GM21576 (cell line): ENCODE data around the gene RPL29.
"Not testable (repeated sequence)": the region's sequence is repeated elsewhere in the genome, so short reads cannot be mapped to it uniquely, and the experiment has no call there.

Source experiments
- ATAC-seq: cut with Tn5 transposase; IDR thresholded peaks from one replicate; pipeline ENCODE4 v1.9.1; 2021; ENCODE audit warnings: mild to moderate bottlenecking, moderate library complexity; ENCODE audit not compliant: unreplicated experiment

Gene RPL29

DNA sequence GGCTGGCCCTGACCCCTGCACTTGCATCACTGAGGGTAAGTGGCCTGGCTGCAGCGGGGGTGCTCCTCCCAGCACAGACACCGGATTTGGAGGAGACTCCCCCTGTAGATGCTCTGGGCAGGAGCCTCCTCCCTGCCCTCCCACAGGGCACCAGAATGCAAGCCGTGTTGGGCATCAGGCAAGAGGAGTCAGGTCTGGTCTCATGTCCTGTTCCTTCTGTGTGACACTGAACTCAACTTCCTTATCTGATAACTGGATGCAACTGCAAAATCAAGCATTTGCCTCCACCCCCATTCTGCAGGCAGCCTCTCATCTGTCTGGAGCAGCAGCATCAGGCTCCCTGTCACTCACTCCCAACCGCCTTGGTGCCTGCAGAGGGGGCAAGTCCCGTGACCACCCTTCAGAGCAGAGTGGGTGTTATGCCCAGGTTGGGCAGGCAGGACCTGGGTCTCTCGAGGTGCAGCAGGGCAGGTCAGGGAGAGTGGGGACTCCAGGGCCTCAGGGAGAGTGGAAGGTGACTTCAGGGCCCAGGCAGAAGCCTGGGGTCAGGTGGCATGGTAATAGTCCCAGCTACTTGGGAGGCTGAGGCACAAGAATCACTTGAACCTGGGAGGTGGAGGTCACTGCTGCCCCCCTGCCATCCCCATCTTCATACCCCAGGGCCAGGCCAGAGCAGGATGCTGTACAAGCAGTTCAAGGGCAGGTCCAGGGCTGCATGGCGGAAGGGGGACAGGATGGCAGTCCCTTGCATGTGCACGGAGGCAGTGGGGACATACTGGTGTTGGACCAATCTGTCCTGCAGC lies 10.5 kb upstream of the RPL29 start:
- no peak for ATAC-seq

DNA sequence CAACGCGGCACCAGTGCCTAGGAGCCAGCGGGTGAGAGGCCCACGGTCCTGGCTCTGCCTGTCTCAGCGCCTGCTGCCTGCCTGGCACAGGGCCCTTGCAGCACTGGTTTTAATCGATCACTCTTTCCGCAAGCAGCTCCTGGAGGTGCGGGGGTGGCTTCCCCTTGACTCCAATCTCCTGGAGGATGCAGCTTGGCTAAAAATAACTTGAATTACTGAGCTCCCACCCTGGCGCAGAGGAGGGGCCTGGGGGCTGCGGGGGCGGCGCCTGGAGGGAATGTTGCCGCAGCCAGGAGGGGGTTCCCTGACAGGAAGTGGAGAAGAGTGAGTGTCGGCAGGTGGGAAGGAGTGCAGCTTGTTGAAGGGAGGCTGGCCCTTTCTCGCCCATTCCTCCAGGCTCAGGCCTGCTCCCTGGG lies 9.9 kb upstream of the RPL29 start:
- no peak for ATAC-seq

DNA sequence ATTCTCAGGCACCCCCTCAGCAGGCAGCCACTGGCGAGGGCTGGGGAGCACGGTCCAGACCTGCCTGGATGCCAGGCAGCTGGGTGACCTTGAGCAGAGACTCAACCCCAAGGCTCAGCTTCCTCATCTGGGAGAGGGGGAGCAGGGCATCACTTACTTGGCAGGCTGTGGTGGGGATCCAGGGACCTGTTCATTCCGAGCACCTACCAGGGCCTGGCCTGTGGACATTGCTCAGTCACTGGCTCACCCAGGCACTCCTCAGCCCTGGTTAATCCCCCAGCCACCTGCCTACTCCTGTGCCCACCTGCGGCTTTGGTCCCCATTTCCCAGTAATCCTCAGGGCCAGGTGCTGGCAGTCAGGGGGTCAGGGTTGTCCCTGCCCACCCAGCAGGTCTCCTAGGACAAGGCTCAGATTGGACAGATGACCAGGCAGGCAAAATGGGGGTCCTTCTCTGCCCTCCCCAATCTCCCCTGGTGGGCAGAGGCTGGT lies 9.3 kb upstream of the RPL29 start:
- no peak for ATAC-seq

- no peak for ATAC-seq
These were observed 8.6 kb upstream of the RPL29 start for GRCh38 chr3:52004163-52004787.

DNA sequence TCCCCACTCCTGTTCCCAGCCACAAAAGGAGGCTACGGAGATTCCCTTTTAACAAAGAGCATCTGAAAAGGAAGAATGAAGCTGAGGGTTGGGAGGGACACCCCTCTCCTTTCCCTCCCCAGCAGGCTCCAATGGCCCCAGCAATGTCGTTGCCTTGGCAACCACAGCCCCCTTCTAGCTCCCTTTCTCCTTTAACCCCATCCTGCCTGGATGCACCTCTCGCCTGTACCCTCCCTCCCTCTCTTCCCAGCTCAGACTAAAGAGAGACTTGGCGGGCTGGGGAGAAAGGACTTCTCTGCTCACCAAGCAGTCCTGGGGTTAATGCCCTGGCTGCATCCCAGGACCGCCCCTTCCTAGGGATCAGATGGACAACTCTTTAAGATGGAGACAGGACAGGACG lies 7.1 kb upstream of the RPL29 start:
- ATAC-seq = no peak

- ATAC-seq = peak; percentile 77
These were observed 5.8 kb upstream of the RPL29 start for GRCh38 chr3:52001443-52001974.

- ATAC-seq = no peak
These were observed 4.2 kb upstream of the RPL29 start for GRCh38 chr3:51999846-52000245.

GRCh38 chr3:51998774-51999173 lies 3.1 kb upstream of the RPL29 start:
- ATAC-seq = no peak

DNA sequence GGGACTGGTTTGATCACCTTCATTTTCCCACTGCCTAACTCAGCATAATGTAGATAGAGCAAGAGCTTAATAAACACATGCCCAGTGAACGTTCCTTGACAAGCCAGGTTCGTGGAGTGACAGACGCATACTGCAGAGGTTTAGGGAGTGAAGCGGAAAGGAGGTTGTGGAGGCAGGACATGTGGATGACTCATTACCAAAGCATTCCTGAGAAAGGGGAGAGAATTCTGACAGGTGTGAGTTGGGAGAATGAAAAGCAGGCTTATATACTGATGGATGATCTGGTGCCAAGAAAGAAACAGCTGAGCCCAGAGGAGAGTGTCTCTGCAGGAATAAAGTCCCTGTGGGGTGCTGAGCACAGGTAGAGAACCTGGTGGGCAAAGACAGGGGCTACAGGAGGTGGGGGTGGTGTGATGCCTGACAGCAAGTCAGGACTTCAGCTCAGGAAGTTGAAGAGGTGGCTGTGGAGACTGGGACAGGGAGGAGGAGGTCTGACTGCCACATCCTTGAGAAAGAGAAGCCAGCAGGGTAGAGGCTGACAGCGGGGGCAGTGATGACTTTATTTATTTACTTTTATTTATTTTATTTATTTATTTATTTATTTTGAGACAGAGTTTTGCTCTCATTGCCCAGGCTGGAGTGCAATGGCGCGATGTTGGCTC lies 2.4 kb upstream of the RPL29 start:
- ATAC-seq = no peak

DNA sequence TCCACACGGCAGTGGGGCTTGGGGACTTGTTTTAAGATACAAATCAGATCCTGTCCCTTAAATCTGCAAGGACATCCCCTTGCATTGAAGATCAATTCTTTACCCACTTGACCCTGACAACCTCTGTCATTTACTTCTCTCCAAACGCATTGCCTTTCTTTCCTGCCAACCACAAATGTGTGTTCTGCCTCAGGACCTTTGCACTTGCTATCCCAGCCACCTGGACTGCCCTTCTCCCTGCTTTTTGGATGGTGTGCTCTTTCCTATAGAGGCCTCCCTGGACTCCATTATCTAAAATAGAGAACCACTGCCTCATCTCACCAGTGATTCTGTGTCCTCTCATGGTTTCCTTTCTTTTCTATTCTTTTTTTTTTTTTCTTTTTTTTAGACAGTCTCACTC lies 1.5 kb upstream of the RPL29 start:
- ATAC-seq = no peak

GRCh38 chr3:51994530-51994929 lies 1.2 kb downstream of the RPL29 start:
- no peak for ATAC-seq

- ATAC-seq = not testable (repeated sequence)
These were observed 2.0 kb downstream of the RPL29 start for GRCh38 chr3:51993657-51994056.

DNA sequence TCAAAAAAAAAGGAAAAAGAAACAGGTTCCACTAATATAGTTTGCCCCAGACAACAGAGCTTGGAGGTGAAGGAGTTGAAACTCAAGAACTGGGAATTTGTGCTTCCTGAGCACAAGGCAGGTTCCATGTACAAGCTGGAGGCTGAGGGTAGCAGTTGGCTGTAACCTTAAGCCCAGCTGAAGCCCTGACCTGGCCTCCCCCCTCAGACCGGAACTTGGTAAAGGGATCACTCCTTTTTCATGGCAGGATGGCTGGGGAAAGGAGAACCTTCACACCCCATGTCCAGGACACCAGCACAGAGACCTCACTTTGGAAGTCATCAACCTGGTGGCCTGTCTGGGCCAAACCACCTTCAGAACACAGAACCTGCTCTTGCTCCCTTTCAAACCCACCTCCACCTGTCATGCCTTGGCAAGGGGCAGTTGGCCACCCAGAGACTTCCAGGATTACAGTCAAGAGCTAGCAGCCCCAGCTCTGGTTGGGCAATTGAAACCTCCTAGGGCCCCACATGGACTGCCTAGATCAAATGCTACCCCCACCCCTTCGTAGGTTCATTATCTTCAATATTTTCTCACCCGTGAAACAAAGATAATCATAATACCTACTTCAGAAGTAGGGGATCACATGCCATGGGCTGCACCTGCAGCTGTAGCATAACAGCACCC lies 3.5 kb downstream of the RPL29 start:
- ATAC-seq = no peak

DNA sequence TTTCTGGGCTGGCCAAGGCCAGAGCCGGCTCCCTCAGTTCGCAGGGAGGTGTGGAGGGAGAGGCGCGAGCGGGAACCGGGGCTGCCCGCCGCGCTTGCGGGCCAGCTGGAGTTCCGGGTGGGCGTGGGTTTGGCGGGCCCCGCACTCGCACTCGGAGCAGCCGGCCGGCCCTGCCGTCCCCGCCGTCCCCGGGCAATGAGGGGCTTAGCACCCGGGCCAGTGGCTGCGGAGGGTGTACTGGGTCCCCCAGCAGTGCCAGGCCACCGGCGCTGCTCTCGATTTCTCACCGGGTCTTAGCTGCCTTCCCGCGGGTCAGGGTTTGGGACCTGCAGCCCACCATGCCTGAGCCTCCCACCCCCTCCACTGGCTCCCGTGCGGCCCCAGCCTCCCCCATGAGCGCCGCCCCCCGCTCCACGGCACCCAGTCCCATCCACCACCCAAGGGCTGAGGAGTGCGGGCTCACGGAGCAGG lies 5.2 kb downstream of the RPL29 start:
- not testable (repeated sequence) for ATAC-seq

DNA sequence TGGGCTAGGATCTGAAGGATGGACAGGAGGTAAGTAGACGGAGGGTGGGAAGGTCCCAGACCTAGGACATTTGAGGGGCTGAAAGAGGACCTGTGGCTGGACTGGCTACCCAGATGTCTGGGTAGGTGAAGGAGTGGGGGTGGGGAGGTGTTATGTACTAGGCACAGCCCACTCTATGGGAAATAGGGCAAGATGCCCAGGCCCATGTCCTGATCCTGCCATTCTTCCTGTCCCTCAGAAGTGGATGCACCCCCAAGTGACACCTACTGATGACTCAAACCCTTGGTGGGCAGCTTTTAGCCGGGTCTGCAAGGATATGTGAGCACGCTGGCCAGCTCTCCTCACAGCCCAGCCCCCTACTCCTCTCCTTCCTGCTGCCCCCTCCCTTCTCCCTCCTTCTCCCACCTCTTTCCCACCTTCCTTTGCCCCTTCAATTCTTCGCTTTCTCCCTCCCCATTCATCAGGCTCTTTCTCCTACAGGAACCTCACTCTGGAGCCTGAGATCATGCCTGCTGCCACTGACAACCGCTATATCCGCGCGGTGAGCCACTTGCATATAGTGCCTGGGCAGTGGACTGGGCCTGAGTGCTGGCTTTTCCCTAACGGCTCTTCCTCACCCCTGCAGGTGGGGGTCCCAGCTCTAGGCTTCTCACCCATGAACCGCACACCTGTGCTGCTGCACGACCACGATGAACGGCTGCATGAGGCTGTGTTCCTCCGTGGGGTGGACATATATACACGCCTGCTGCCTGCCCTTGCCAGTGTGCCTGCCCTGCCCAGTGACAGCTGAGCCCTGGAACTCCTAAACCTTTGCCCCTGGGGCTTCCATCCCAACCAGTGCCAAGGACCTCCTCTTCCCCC lies 7.2 kb downstream of the RPL29 start:
- no peak for ATAC-seq

- no peak for ATAC-seq
These were observed 8.1 kb downstream of the RPL29 start for GRCh38 chr3:51987568-51987967.

- ATAC-seq = no peak
These were observed 9.4 kb downstream of the RPL29 start for GRCh38 chr3:51986010-51986947.

GRCh38 chr3:51985063-51985462 lies 10.6 kb downstream of the RPL29 start:
- no peak for ATAC-seq

GRCh38 chr3:51984269-51984647 lies 11.4 kb downstream of the RPL29 start:
- no peak for ATAC-seq
